ENCODE measurements around the gene LRBA. TPM values are rescaled to one million over a fixed set of nuclear protein-coding genes. Genes with fewer than 3 reads are reported as not detected.

The LRBA gene
- total and polyA plus RNA-seq, 2 donors (not counting 3 experiments of a cell fraction or from before 2014, with no cell fraction given) = 18.0 to 35.1 TPM

DNA sequence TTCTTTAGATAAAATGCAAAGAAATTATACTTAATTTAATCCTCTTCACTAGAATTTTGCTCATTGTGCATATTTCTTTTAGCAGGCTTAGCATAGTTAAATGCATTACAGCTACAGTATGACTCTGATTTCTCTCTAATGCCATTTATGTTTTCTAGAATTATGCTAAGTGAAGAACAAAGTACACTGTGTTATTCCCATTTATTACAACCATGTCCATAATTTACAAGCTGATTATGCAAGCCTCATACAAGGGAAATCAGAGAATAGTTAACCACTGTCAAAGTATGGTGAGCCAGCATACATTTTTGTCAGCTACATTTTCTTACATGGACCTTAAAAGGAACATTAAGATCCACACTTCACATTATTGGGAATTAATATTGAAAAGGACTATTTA lies 334.0 kb downstream of the LRBA start:
- CTCF ChIA-PET = interaction anchor here (1.0 to 1.7 kb wide), 4 partner anchors 17 to 464 kb away, joined by 3 to 4 read pairs (median 3); no protein-coding TSS in a partner anchor

More for the DNA sequence above, 334.0 kb downstream of the LRBA start:
- no peaks in the 10 kb centered on the region for H3K79me2 ChIP-seq (ENCODE audit: control insufficient read depth, insufficient read depth, low read length)
- H3K36me3 ChIP-seq (ENCODE audit: control insufficient read depth in 2 of 2, extremely low read depth in 1 of 2, insufficient read depth in 2 of 2, low read length in 2 of 2) = no peaks in the 10 kb centered on the region
- H3K9ac ChIP-seq (replicated peaks; ENCODE audit: extremely low read depth, insufficient read depth, low read length) = no peak overlapping the region
- dilution Hi-C loops (cut with MboI; ENCODE audit: extremely low pct_ligation_motif_present, low sequenced_read_pairs) = no loop called here
- POLR2A ChIA-PET = no interaction called here
- H3K4me3 ChIP-seq (replicated peaks in 1 of 3; ENCODE audit: insufficient read depth in 1 of 3, low read depth in 1 of 3, low read length in 3 of 3) = no peak overlapping the region
- H3K9me1 ChIP-seq (replicated peaks; ENCODE audit: control insufficient read depth, extremely low read depth, insufficient read depth, low read length) = no peaks in the 10 kb centered on the region
- no peaks in the 10 kb centered on the region for H3K9me3 ChIP-seq (replicated peaks; ENCODE audit: control insufficient read depth, insufficient read depth, low read length)
- H3K27me3 ChIP-seq (ENCODE audit: control insufficient read depth in 2 of 2, insufficient read depth in 2 of 2, low read length in 2 of 2) = no peaks in the 10 kb centered on the region
- H4K20me1 ChIP-seq (replicated peaks; ENCODE audit: control insufficient read depth, extremely low read depth, insufficient read depth, low read length) = no peaks in the 10 kb centered on the region
- DNase-seq (ENCODE audit: low read depth, low spot score) (no peak), FAIRE-seq (no peak)
- H3K4me2 ChIP-seq (ENCODE audit: insufficient read depth, low read length) = no peak overlapping the region
- H2AFZ ChIP-seq (ENCODE audit: low read depth, low read length) = no peak overlapping the region
- no peak for TF ChIP-seq GATA2 (IDR thresholded peaks at IDR 0.05; ENCODE audit: insufficient read depth, insufficient read length, low read depth, low read length)
- TF ChIP-seq POLR2A (IDR thresholded peaks at IDR 0.05; ENCODE audit: low read depth, low read length) = no peak
- TF ChIP-seq POLR2AphosphoS5 (IDR thresholded peaks at IDR 0.05; ENCODE audit: insufficient read depth, low read depth, low read length) = no peak
- TF ChIP-seq CTCF (IDR thresholded peaks at IDR 0.05; ENCODE audit: extremely low read depth in 1 of 2, insufficient read depth in 1 of 2, low read depth in 1 of 2, low read length in 2 of 2) = no peak
- no peak for TF ChIP-seq MYC (IDR thresholded peaks at IDR 0.05; ENCODE audit: low read depth, low read length)
- TF ChIP-seq EZH2 (IDR thresholded peaks at IDR 0.05; ENCODE audit: borderline replicate concordance, low read depth, low read length, severe bottlenecking) = no peak
- TF ChIP-seq FOS (IDR thresholded peaks at IDR 0.05; ENCODE audit: borderline replicate concordance, insufficient read depth, low read length) = no peak
- TF ChIP-seq, protein P1, sequence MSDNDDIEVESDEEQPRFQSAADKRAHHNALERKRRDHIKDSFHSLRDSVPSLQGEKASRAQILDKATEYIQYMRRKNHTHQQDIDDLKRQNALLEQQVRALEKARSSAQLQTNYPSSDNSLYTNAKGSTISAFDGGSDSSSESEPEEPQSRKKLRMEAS (IDR thresholded peaks at IDR 0.05; ENCODE audit: insufficient read depth, insufficient read length) = no peak
- TF ChIP-seq JUN (IDR thresholded peaks at IDR 0.05; ENCODE audit: borderline replicate concordance, insufficient read depth, insufficient read length, low read depth) = no peak
- no peaks in the 10 kb centered on the region for H3K4me1 ChIP-seq (ENCODE audit: control insufficient read depth, extremely low read depth, insufficient read depth, low read length)
- BruUV-seq (replicated peaks) = no TSS peak
- H3K27ac ChIP-seq (ENCODE audit: insufficient read depth, low read depth, low read length) = no peak overlapping the region
- intact Hi-C loops (cut with micrococcal nuclease) = no loop called here
